ENCODE results near the gene DSCAML1. TPM values are rescaled to one million over a fixed set of nuclear protein-coding genes. Genes with fewer than 3 reads are reported as not detected.

DSCAML1 gene
- total RNA-seq, 1 donor from 2014 or later = not detected

DNA sequence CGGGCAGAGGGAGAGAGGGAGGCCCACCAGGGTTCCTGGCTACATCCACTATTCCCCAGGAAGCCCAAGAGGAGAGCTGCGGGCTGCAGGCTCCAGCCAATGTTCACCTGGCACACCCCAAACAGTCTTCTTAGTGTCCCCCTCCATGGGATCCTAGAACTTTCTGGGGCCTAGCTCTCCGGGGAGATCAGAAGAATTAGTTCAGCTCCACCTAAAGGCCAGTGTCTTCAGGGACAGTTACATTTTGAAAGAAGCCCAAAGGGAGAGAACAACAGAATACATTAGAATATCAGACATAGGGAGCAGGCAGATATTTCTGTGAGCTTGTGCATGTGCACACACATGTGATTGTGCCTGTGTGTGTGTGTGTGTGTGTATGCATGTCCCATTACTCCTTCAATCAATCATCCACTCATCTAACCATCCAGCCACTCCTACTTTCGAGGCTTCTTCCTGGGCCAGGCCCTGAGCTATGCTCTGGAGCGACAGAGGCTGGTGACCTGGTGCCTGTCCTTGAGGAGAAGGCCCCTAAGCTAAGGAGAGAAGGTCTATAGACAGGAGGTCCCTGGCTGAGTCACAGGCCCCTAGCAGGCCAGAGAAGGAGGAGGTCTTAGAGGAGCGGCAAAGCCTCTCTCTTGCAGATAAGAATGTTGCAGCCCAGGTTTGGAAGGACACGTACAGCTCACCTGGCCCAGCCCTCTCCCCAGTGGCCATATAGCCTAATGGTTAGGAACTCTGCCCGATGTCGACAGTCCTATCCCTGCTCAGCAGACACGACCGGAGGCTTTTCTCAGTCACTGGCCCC lies 165.5 kb downstream of the DSCAML1 start:
- no peak overlapping the region for H3K27ac Mint-ChIP-seq (ENCODE audit: unreplicated experiment)

DNA sequence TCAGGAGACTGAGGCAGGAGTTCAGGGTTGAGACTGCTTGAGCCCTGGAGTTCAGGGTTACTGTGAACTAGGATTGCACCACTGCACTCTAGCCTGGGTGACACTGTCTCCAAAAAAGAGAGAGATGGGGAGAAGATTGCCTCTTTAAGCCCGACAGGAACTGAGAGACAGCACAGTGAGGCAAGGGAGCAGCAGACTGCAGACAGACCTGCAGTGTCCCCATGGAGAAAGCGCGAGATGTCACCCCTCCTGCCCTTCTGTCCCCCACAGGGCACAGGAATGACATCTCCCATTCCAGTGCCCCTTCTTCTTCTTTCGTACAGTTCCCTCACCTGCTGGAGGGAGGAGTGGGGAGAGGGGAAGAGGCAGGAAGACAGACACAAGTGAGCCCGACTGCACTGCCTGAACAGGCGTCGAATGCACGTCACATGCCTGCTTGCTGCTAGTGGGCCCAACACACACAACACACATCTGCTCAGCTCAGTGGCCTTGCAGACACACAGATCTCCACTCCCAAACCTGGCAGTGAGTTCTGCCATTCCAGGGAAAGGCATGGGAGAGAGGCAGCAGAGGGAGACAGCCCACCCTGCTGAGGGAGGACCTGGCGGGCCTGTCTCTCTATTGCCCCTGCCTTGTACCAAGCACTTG lies 167.0 kb downstream of the DSCAML1 start:
- TF ChIP-seq, protein P1, sequence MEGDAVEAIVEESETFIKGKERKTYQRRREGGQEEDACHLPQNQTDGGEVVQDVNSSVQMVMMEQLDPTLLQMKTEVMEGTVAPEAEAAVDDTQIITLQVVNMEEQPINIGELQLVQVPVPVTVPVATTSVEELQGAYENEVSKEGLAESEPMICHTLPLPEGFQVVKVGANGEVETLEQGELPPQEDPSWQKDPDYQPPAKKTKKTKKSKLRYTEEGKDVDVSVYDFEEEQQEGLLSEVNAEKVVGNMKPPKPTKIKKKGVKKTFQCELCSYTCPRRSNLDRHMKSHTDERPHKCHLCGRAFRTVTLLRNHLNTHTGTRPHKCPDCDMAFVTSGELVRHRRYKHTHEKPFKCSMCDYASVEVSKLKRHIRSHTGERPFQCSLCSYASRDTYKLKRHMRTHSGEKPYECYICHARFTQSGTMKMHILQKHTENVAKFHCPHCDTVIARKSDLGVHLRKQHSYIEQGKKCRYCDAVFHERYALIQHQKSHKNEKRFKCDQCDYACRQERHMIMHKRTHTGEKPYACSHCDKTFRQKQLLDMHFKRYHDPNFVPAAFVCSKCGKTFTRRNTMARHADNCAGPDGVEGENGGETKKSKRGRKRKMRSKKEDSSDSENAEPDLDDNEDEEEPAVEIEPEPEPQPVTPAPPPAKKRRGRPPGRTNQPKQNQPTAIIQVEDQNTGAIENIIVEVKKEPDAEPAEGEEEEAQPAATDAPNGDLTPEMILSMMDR (IDR thresholded peaks at IDR 0.05) = no peak
- no peak overlapping the region for H3K4me3 Mint-ChIP-seq (ENCODE audit: unreplicated experiment)
- H3K4me1 Mint-ChIP-seq (ENCODE audit: unreplicated experiment) = no peaks in the 10 kb centered on the region
- H3K36me3 Mint-ChIP-seq (ENCODE audit: unreplicated experiment) = no peaks in the 10 kb centered on the region
- no peaks in the 10 kb centered on the region for H3K9me3 Mint-ChIP-seq (ENCODE audit: unreplicated experiment)
- H3K27ac Mint-ChIP-seq (ENCODE audit: unreplicated experiment) = no peak overlapping the region
- peaks cover 13% of the 10 kb centered on the region for H3K27me3 Mint-ChIP-seq (ENCODE audit: unreplicated experiment)
- no peak for DNase-seq (ENCODE audit: extremely low spot score, unreplicated experiment)

More for the DNA sequence above, 165.5 kb downstream of the DSCAML1 start:
- Mint-ChIP-seq H3K4me3 (ENCODE audit: unreplicated experiment) (no peak overlapping the region), H3K36me3 (ENCODE audit: unreplicated experiment) (no peaks in the 10 kb centered on the region), H3K9me3 (ENCODE audit: unreplicated experiment) (no peaks in the 10 kb centered on the region), H3K27me3 (ENCODE audit: unreplicated experiment) (peaks cover 9% of the 10 kb centered on the region), H3K4me1 (ENCODE audit: unreplicated experiment) (no peaks in the 10 kb centered on the region)
- TF ChIP-seq, protein P1 (IDR thresholded peaks at IDR 0.05) = no peak
- no peak for DNase-seq (ENCODE audit: extremely low spot score, unreplicated experiment)

DNA sequence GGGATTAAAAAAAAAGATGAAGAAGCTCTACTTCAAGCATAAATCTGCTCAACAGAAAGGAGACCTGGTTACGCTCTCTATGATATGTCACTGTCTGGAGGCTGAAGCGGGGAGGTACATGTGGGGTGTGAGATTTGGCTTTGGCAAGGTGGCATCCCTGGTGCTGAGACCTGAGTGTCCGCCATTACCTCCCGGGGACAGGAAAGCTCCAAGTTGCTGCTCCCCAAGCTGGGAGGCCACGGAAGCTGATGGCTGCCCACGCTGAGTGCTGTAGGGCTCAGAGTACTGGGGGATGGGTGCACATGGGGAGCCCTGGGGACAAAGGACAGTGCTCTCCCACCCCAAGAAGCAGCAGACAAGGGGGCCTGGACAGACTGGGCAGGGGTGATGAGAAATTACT lies 167.9 kb downstream of the DSCAML1 start:
- Mint-ChIP-seq H3K4me3 (ENCODE audit: unreplicated experiment) (no peak overlapping the region), H3K27ac (ENCODE audit: unreplicated experiment) (no peak overlapping the region), H3K4me1 (ENCODE audit: unreplicated experiment) (no peaks in the 10 kb centered on the region), H3K36me3 (ENCODE audit: unreplicated experiment) (no peaks in the 10 kb centered on the region), H3K9me3 (ENCODE audit: unreplicated experiment) (no peaks in the 10 kb centered on the region), H3K27me3 (ENCODE audit: unreplicated experiment) (peaks cover 15% of the 10 kb centered on the region)
- TF ChIP-seq, protein P1 (IDR thresholded peaks at IDR 0.05) = no peak
- DNase-seq (ENCODE audit: extremely low spot score, unreplicated experiment) = no peak

- no peaks in the 10 kb centered on the region for H3K4me1 Mint-ChIP-seq (ENCODE audit: unreplicated experiment)
- H3K9me3 Mint-ChIP-seq (ENCODE audit: unreplicated experiment) = no peaks in the 10 kb centered on the region
- no peaks in the 10 kb centered on the region for H3K36me3 Mint-ChIP-seq (ENCODE audit: unreplicated experiment)
- H3K27ac Mint-ChIP-seq (ENCODE audit: unreplicated experiment) = no peak overlapping the region
- TF ChIP-seq, protein P1 (IDR thresholded peaks at IDR 0.05) = no peak
- DNase-seq (ENCODE audit: extremely low spot score, unreplicated experiment) = no peak
- peaks cover 16% of the 10 kb centered on the region for H3K27me3 Mint-ChIP-seq (ENCODE audit: unreplicated experiment)
- H3K4me3 Mint-ChIP-seq (ENCODE audit: unreplicated experiment) = no peak overlapping the region
Measured at GRCh38 chr11:117627259-117627658, 169.8 kb downstream of the DSCAML1 start.

DNA sequence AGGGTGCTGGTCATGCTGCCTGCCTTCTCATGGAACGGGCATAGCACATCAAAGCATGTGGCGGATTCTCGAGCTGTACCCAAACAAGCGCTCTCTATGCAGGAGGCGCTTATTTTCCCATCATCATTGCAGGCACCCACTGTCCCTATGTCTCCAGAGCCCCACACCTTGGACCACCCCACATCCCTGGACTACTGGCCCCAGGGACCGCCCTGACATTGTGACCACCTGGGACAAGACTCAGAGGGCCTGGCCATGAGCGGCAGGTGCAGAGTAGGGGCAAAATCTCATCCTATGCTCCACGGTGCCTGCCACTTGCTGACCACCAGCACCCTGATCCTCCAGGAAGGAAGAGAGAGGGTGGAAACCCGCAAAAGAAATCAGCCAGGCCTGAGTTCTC lies 170.4 kb downstream of the DSCAML1 start:
- Mint-ChIP-seq H3K36me3 (ENCODE audit: unreplicated experiment) (no peaks in the 10 kb centered on the region), H3K27me3 (ENCODE audit: unreplicated experiment) (peaks cover 16% of the 10 kb centered on the region), H3K27ac (ENCODE audit: unreplicated experiment) (no peak overlapping the region), H3K9me3 (ENCODE audit: unreplicated experiment) (peaks cover under 1% of the 10 kb centered on the region), H3K4me1 (ENCODE audit: unreplicated experiment) (no peaks in the 10 kb centered on the region), H3K4me3 (ENCODE audit: unreplicated experiment) (no peak overlapping the region)
- DNase-seq (ENCODE audit: extremely low spot score, unreplicated experiment) = no peak
- TF ChIP-seq, protein P1 (IDR thresholded peaks at IDR 0.05) = no peak
